Naive B cell (primary cell): ENCODE results near the gene DDX10. TPM values are rescaled to one million over a fixed set of nuclear protein-coding genes. Genes with fewer than 3 reads are reported as not detected.
A peak's percentile ranks its signal among the peaks of the same experiment; 100 is the strongest.

Experiments used
- ATAC-seq, 2 donors: fragments of 150-1000 bp; cut with Tn5 transposase; 2 replicates each; pipeline ENCODE4 v1.10.0; 2021; ENCODE audit warnings: low read depth in 2 of 2, mild to moderate bottlenecking in 2 of 2, moderate library complexity in 2 of 2
- DNase-seq: peaks from one replicate; pipeline ENCODE4 v3.0.0; 2022
- H3K27ac Mint-ChIP-seq, 6 donors: one replicate each; pipeline ENCODE4 v1.8.0; 2020 to 2022; ENCODE audit warnings: mild to moderate bottlenecking in 6 of 6, mixed read lengths in 6 of 6, moderate library complexity in 5 of 6, inconsistent platforms in 2 of 6
- H3K27me3 Mint-ChIP-seq, 3 donors: one replicate each; pipeline ENCODE4 v1.8.0; 2021 to 2022; ENCODE audit warnings: mixed read lengths in 3 of 3, mild to moderate bottlenecking in 1 of 3
- H3K36me3 Mint-ChIP-seq, 2 donors: one replicate each; pipeline ENCODE4 v1.8.0; 2020 to 2022; ENCODE audit warnings: mixed read lengths in 2 of 2, inconsistent platforms in 1 of 2, mild to moderate bottlenecking in 1 of 2
- H3K4me1 Mint-ChIP-seq, 3 donors: one replicate each; pipeline ENCODE4 v1.8.0; 2020 to 2022; ENCODE audit warnings: mixed read lengths in 3 of 3, inconsistent platforms in 1 of 3, mild to moderate bottlenecking in 1 of 3, moderate library complexity in 1 of 3
- H3K4me3 Mint-ChIP-seq, 8 donors: one replicate each; pipeline ENCODE4 v1.8.0; 2020 to 2022; ENCODE audit warnings: mild to moderate bottlenecking in 8 of 8, mixed read lengths in 8 of 8, moderate library complexity in 8 of 8, inconsistent platforms in 2 of 8
- H3K9me3 Mint-ChIP-seq, 7 donors: one replicate each; pipeline ENCODE4 v1.8.0; 2020 to 2022; ENCODE audit warnings: mixed read lengths in 7 of 7, mild to moderate bottlenecking in 5 of 7, inconsistent platforms in 2 of 7, moderate library complexity in 1 of 7
- polyA plus RNA-seq, 6 donors: library from polyadenylated mRNA; unstranded; fragments of 300-500 nt; fragmentation: Illumina TruSeq; gene quantifications; one replicate each; pipeline ENCODE4 v1.2.3, GENCODE V29; 2021; ENCODE audit warnings: low read depth in 6 of 6

DDX10 gene
- polyA plus RNA-seq, 6 donors from 2014 or later: 14.0 to 24.2 (median 18.9) TPM

DNA sequence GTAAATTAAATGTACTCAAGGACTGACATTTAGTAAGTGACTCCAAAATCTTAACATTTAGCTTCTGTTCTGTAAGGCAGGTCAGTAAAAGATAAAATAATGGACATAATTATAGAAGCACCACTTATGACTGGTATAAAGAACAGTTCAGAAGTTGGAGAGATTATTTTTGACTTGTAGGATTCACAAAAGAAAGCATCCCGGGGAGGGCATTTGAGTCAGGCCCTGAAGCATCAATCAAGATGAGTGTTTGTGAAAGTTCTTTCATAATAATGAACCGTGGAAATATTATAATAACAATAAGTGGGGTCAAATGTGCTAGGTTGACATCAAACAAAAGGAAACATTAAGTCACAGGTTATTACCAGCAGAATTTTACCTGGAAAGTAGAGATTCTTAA lies 201.9 kb downstream of the DDX10 start:
- no peaks in the 10 kb centered on the region for H3K27me3 Mint-ChIP-seq
- ATAC-seq (no peak), DNase-seq (no peak)
- H3K27ac Mint-ChIP-seq: no peak overlapping the region
- peaks cover 0 to 7% (median 0%) of the 10 kb centered on the region in 3 donors for H3K4me1 Mint-ChIP-seq
- no peak overlapping the region for H3K4me3 Mint-ChIP-seq
- no peaks in the 10 kb centered on the region for H3K9me3 Mint-ChIP-seq
- H3K36me3 Mint-ChIP-seq: peaks cover 0 to 3% of the 10 kb centered on the region in 2 donors

DNA sequence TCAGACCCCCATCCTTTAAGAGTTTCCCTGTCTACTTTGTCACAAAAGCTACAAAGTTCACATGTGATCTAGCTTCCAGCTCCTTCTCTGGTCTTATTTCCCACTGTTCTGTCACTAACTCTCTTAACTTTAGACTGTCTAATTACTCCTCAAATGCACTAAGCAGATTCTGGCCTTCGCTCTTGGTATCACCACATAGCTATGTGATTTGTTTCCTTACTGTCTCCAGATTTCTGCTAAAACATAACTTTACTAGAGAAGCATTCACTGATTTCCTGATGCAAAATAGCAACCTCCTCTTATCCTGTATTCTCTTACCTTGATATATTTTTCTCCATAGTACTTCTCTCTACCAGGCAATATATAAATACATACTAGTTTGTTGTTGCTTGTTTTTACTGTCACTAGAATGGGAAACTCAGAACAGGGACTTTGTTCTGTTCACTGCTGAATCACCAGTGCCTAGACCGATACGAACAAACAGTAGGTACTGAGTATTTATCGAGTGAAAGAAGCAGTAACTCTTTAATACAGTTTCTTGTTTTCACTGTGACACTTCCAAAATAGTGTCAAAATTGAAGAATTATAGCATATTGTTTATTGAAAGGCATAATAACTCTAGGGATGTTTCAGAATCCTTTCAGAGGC lies 205.6 kb downstream of the DDX10 start:
- Mint-ChIP-seq H3K36me3 (no peaks in the 10 kb centered on the region), H3K9me3 (no peaks in the 10 kb centered on the region), H3K4me3 (no peak overlapping the region), H3K27ac (peak overlapping the region in 2 of 6 donors; percentile 7 to 40), H3K27me3 (no peaks in the 10 kb centered on the region), H3K4me1 (no peaks in the 10 kb centered on the region)
- ATAC-seq: no peak
- no peak for DNase-seq

GRCh38 chr11:108871152-108871551 lies 206.3 kb downstream of the DDX10 start:
- H3K36me3 Mint-ChIP-seq: no peaks in the 10 kb centered on the region
- H3K27ac Mint-ChIP-seq: peak overlapping the region in 2 of 6 donors; percentile 40 to 70
- H3K9me3 Mint-ChIP-seq: no peaks in the 10 kb centered on the region
- H3K4me3 Mint-ChIP-seq: no peak overlapping the region
- DNase-seq (no peak), ATAC-seq (peak in 1 of 2 donors; percentile 18)
- H3K27me3 Mint-ChIP-seq: no peaks in the 10 kb centered on the region
- H3K4me1 Mint-ChIP-seq: no peaks in the 10 kb centered on the region

DNA sequence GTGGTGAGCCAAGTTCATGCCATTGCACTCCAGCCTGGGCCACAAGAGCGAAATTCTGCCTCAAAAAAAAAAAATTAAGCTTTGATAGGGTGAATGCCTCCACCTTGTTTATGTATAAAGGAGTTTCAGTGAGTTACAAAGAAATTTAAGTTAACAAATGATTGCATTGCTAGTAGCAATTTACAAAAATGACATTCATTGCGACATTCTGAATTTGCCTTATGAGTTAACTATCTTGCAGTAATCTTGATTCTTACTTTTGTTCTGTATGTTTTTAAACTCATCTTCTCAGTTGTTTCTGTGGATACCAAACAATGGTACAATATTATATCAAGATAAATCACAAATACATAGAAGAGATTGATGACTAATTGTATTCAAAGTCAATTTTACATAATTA lies 207.0 kb downstream of the DDX10 start:
- H3K9me3 Mint-ChIP-seq: no peaks in the 10 kb centered on the region
- H3K27me3 Mint-ChIP-seq: no peaks in the 10 kb centered on the region
- H3K4me1 Mint-ChIP-seq: no peaks in the 10 kb centered on the region
- H3K36me3 Mint-ChIP-seq: no peaks in the 10 kb centered on the region
- DNase-seq (no peak), ATAC-seq (no peak)
- H3K4me3 Mint-ChIP-seq: no peak overlapping the region
- peak overlapping the region in 1 of 6 donors; percentile 70 for H3K27ac Mint-ChIP-seq

DNA sequence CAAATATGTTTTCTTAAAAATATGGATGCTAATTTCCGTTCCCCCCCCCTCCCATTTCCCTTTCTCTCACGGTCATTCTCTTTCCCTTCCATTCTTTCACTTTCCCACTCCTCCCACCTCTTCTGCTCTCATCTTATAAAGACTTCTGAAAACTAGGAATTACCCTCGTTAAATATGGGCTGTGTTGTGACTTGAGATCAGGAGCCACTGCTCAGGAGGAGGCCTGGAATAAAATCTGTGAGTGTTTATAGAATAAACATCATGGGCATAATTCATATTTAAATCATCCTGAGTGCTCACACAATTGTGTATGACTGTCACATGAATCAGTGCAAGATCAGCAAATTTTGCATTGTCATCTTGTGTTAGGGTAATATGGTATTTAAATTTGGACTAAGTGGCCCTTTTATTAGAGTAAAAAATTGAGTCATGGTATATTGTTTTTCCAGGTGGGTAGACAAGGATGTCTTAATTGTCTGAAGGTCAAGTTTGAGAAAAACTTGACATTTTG lies 208.0 kb downstream of the DDX10 start:
- Mint-ChIP-seq H3K9me3 (no peaks in the 10 kb centered on the region), H3K27ac (peak overlapping the region in 2 of 6 donors; percentile 5 to 57), H3K27me3 (no peaks in the 10 kb centered on the region), H3K36me3 (peaks cover 0 to 3% of the 10 kb centered on the region in 2 donors), H3K4me1 (no peaks in the 10 kb centered on the region), H3K4me3 (no peak overlapping the region)
- ATAC-seq (no peak), DNase-seq (no peak)

- Mint-ChIP-seq H3K36me3 (peaks cover 0 to 6% of the 10 kb centered on the region in 2 donors), H3K9me3 (no peaks in the 10 kb centered on the region), H3K4me1 (no peaks in the 10 kb centered on the region), H3K27ac (peak overlapping the region in 1 of 6 donors; percentile 57), H3K4me3 (no peak overlapping the region), H3K27me3 (no peaks in the 10 kb centered on the region)
- DNase-seq (no peak), ATAC-seq (no peak)
Observed at GRCh38 chr11:108873310-108873709, 208.4 kb downstream of the DDX10 start.

- no peak overlapping the region for H3K27ac Mint-ChIP-seq
- H3K4me1 Mint-ChIP-seq: no peaks in the 10 kb centered on the region
- no peaks in the 10 kb centered on the region for H3K27me3 Mint-ChIP-seq
- H3K36me3 Mint-ChIP-seq: peaks cover 0 to 6% of the 10 kb centered on the region in 2 donors
- DNase-seq (no peak), ATAC-seq (no peak)
- no peak overlapping the region for H3K4me3 Mint-ChIP-seq
- H3K9me3 Mint-ChIP-seq: no peaks in the 10 kb centered on the region
Observed at GRCh38 chr11:108873941-108874340, 209.1 kb downstream of the DDX10 start.

DNA sequence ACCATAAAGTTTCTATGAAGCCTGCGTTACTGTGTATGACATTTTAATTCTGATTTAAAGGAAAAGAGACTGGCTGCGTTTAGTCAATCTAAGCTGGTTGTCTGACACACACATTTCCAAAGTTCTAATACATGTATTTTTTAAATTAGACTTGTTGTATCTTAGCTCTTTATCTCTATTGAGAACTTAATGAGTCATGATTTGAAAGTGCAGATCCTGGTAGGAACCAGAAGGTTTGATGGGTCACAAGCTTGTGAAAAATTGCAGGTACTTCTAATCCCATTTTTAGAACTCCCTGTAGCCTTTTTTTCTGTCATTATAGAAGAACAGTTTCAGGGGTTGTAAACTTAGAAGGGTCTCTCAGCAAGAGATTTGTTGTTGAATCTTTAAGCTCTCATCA lies 210.3 kb downstream of the DDX10 start:
- Mint-ChIP-seq H3K9me3 (no peaks in the 10 kb centered on the region), H3K27me3 (no peaks in the 10 kb centered on the region), H3K36me3 (peaks cover 0 to 6% of the 10 kb centered on the region in 2 donors), H3K27ac (no peak overlapping the region), H3K4me1 (no peaks in the 10 kb centered on the region), H3K4me3 (no peak overlapping the region)
- DNase-seq (no peak), ATAC-seq (no peak)

DNA sequence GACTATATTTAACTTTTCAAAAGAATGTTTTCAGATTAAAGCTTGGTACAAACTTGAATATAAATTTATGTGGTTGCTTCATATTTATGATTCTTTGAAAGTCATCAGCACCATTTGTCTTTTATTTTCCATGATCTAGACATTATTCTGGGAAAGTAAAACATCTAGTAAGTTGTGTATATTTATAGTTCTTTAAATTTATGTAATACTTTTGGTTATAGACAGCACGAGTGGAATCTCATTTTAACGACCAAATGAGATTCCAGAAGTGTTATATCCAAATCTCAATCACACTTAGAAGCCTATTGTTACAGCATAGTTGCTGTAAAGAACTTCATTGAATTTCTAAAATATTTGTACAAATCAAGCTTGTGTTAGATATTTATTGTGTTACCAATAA lies 212.3 kb downstream of the DDX10 start:
- peaks cover 0 to 9% (median 4%) of the 10 kb centered on the region in 3 donors for H3K4me1 Mint-ChIP-seq
- H3K27me3 Mint-ChIP-seq: no peaks in the 10 kb centered on the region
- no peaks in the 10 kb centered on the region for H3K9me3 Mint-ChIP-seq
- H3K36me3 Mint-ChIP-seq: peaks cover 0 to 6% of the 10 kb centered on the region in 2 donors
- H3K4me3 Mint-ChIP-seq: no peak overlapping the region
- no peak for ATAC-seq
- H3K27ac Mint-ChIP-seq: no peak overlapping the region
- DNase-seq: no peak

DNA sequence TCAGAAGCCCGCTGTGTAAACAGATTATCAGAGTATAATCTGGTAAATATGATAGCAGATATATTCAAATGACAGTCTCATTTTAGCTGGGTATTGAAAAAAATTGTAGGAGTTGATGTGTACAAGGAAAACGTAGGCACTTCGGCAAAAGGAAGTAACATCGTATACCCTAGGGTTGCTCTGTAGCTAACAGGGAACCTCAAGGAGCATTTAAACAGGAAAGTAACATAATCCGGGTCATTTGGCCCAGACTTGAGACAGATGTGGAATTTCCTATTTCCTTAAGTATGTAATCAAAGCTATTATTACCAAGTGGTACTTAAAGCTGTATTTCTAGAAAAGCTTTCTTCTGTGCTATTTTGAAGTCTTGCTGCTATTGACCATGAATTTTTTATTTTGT lies 215.6 kb downstream of the DDX10 start:
- H3K27me3 Mint-ChIP-seq: no peaks in the 10 kb centered on the region
- H3K9me3 Mint-ChIP-seq: no peaks in the 10 kb centered on the region
- no peak for DNase-seq
- peaks cover 0 to 6% of the 10 kb centered on the region in 2 donors for H3K36me3 Mint-ChIP-seq
- no peak overlapping the region for H3K4me3 Mint-ChIP-seq
- peak overlapping the region in 1 of 6 donors; percentile 39 for H3K27ac Mint-ChIP-seq
- peaks cover 0 to 14% (median 8%) of the 10 kb centered on the region in 3 donors for H3K4me1 Mint-ChIP-seq
- no peak for ATAC-seq

DNA sequence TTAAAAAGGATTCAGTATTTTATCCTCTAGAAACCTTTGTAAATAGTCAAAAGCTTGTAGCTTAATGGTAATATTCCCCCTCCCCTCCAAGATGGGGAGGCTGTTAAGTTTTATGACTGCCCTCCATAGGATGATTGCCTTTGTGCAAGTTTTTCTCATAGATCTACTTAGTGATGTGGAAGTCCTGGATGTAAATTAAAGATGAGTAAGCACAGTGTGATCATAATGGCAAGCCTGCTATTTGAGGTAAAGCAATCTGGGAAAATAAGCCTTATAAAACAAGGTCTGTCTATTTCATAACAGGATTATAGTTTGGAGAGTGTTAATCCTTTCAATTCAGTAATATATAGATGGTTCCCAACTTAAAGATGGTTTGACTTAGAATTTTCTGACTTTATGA lies 216.3 kb downstream of the DDX10 start:
- Mint-ChIP-seq H3K27ac (no peak overlapping the region), H3K36me3 (peaks cover 0 to 6% of the 10 kb centered on the region in 2 donors), H3K4me3 (no peak overlapping the region), H3K27me3 (no peaks in the 10 kb centered on the region), H3K4me1 (peaks cover 0 to 14% (median 8%) of the 10 kb centered on the region in 3 donors), H3K9me3 (no peaks in the 10 kb centered on the region)
- DNase-seq (no peak), ATAC-seq (no peak)

DNA sequence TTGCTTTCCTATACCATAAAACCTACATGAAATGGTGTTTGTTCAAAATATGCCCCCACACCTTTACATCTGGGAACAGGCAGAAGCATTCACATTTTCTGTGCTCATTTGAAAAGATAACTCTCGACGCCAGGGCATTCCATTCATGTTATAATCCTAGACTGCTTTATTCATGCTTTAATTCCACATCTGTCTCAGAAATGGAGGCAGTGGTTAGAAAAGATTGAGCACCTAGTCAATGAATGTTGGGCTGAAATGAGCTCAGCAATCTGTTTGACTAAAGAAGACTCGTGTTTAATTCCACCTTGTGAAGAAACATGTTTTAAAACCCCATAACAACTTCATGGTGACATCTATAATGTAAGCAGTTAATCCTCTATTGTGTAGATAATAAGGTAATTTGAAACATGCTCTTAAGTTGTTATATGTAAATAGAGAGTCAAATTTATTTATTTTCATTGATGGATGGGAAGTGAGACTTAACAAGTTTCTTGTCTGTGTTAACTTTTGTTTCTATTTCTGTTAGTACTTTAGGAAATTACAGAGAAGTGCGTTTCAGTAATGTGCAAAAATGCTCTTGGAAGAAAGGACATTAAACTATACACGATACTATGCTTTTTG lies 217.5 kb downstream of the DDX10 start:
- H3K4me1 Mint-ChIP-seq: peaks cover 0 to 14% (median 8%) of the 10 kb centered on the region in 3 donors
- H3K36me3 Mint-ChIP-seq: peaks cover 0 to 6% of the 10 kb centered on the region in 2 donors
- ATAC-seq (no peak), DNase-seq (no peak)
- no peaks in the 10 kb centered on the region for H3K9me3 Mint-ChIP-seq
- peak overlapping the region in 2 of 6 donors; percentile 3 to 16 for H3K27ac Mint-ChIP-seq
- no peaks in the 10 kb centered on the region for H3K27me3 Mint-ChIP-seq
- no peak overlapping the region for H3K4me3 Mint-ChIP-seq

GRCh38 chr11:108886005-108886659 lies 221.3 kb downstream of the DDX10 start:
- H3K27ac Mint-ChIP-seq: no peak overlapping the region
- H3K4me1 Mint-ChIP-seq: peaks cover 0 to 11% (median 8%) of the 10 kb centered on the region in 3 donors
- H3K9me3 Mint-ChIP-seq: no peaks in the 10 kb centered on the region
- peaks cover 0 to 5% of the 10 kb centered on the region in 2 donors for H3K36me3 Mint-ChIP-seq
- no peaks in the 10 kb centered on the region for H3K27me3 Mint-ChIP-seq
- ATAC-seq: no peak
- no peak for DNase-seq
- no peak overlapping the region for H3K4me3 Mint-ChIP-seq

GRCh38 chr11:108886660-108887009 lies 221.8 kb downstream of the DDX10 start:
- H3K27ac Mint-ChIP-seq: no peak overlapping the region
- DNase-seq (no peak), ATAC-seq (no peak)
- no peaks in the 10 kb centered on the region for H3K9me3 Mint-ChIP-seq
- H3K27me3 Mint-ChIP-seq: no peaks in the 10 kb centered on the region
- H3K36me3 Mint-ChIP-seq: peaks cover 0 to 5% of the 10 kb centered on the region in 2 donors
- no peak overlapping the region for H3K4me3 Mint-ChIP-seq
- H3K4me1 Mint-ChIP-seq: peaks cover 0 to 8% (median 6%) of the 10 kb centered on the region in 3 donors
